Mesendoderm (in vitro differentiated cells): Measurements from ENCODE around the gene RASGEF1C.

Experiments used
- DNase-seq: peaks from one replicate; pipeline ENCODE4 v3.0.0; 2013
- H2AK5ac ChIP-seq: 2 replicates; pipeline ENCODE4 v1.6.1; 2013; ENCODE audit warnings: low read length, inconsistent platforms
- H2BK120ac ChIP-seq: 2 replicates; pipeline ENCODE4 v1.6.1; 2013; ENCODE audit warnings: low read depth, mild to moderate bottlenecking, low read length, moderate library complexity, mixed read lengths
- H2BK15ac ChIP-seq: replicated peaks from 2 replicates; pipeline ENCODE4 v1.6.1; 2013; ENCODE audit warnings: low read depth, mild to moderate bottlenecking, moderate library complexity
- H2BK5ac ChIP-seq: 2 replicates; pipeline ENCODE4 v1.6.1; 2013; ENCODE audit warnings: low read length, inconsistent platforms
- H3K18ac ChIP-seq: 2 replicates; pipeline ENCODE4 v1.6.1; 2013; ENCODE audit warnings: mild to moderate bottlenecking, low read length, mixed read lengths
- H3K23ac ChIP-seq: one replicate; pipeline ENCODE4 v1.6.1; 2013; ENCODE audit warnings: low read length
- H3K27ac ChIP-seq: 2 replicates; pipeline ENCODE4 v1.5.1; 2013; ENCODE audit warnings: low read depth, mild to moderate bottlenecking, inconsistent platforms, low read length, moderate library complexity
- H3K27me3 ChIP-seq: 2 replicates; pipeline ENCODE4 v1.6.1; 2013; ENCODE audit warnings: low read length, control low read depth, mild to moderate bottlenecking, inconsistent platforms; ENCODE audit not compliant: insufficient read depth, poor library complexity
- H3K36me3 ChIP-seq: 2 replicates; pipeline ENCODE4 v1.6.1; 2013; ENCODE audit warnings: low read length, inconsistent platforms; ENCODE audit not compliant: control insufficient read depth, insufficient read depth
- H3K4ac ChIP-seq: one replicate; pipeline ENCODE4 v1.6.1; 2013; ENCODE audit warnings: low read depth, mild to moderate bottlenecking, low read length, moderate library complexity
- H3K4me1 ChIP-seq: 2 replicates; pipeline ENCODE4 v1.6.1; 2013; ENCODE audit warnings: low read depth, low read length, inconsistent platforms; ENCODE audit not compliant: control insufficient read depth
- H3K4me2 ChIP-seq: 2 replicates; pipeline ENCODE4 v1.6.1; 2013; ENCODE audit warnings: low read length
- H3K4me3 ChIP-seq: 2 replicates; pipeline ENCODE4 v1.5.1; 2013; ENCODE audit warnings: mild to moderate bottlenecking, low read length
- H3K56ac ChIP-seq: one replicate; pipeline ENCODE4 v1.6.1; 2013; ENCODE audit warnings: low read length
- H3K79me1 ChIP-seq: 2 replicates; pipeline ENCODE4 v1.6.1; 2013; ENCODE audit warnings: low read length, inconsistent platforms
- H3K79me2 ChIP-seq: 2 replicates; pipeline ENCODE4 v1.6.1; 2013; ENCODE audit warnings: mild to moderate bottlenecking, low read length; ENCODE audit not compliant: control insufficient read depth, insufficient read depth
- H3K9ac ChIP-seq: 2 replicates; pipeline ENCODE4 v1.6.1; 2013; ENCODE audit warnings: low read length, inconsistent platforms
- H4K5ac ChIP-seq: one replicate; pipeline ENCODE4 v1.6.1; 2013; ENCODE audit warnings: low read length
- H4K8ac ChIP-seq: one replicate; pipeline ENCODE4 v1.6.1; 2013; ENCODE audit warnings: low read depth, mild to moderate bottlenecking, control low read depth, low read length, moderate library complexity
- WGBS: extraction: QIAGEN DNeasy Blood & Tissue Kit; methylation state at CpG from one replicate; pipeline ENCODE4 v1.1.7; 2013; ENCODE audit warnings: low lambda C conversion rate, missing lambda C conversion rate; ENCODE audit not compliant: insufficient coverage; ENCODE audit errors: extremely low coverage; 5-methylcytosine and 5-hydroxymethylcytosine counted together

RASGEF1C gene

GRCh38 chr5:180101451-180102105, 107.4 kb downstream of the RASGEF1C start:
- no peak overlapping the region for H3K23ac ChIP-seq

GRCh38 chr5:180100621-180101450, 108.2 kb downstream of the RASGEF1C start:
- H3K4me2 ChIP-seq: no peak overlapping the region
- no peak overlapping the region for H2BK15ac ChIP-seq
- no peaks in the 10 kb centered on the region for H3K4me1 ChIP-seq
- no peak overlapping the region for H2AK5ac ChIP-seq
- no peaks in the 10 kb centered on the region for H3K79me1 ChIP-seq
- H3K27me3 ChIP-seq: no peaks in the 10 kb centered on the region
- no CpG with 5 or more reads among the region's 29 CpGs for WGBS
- H3K79me2 ChIP-seq: no peaks in the 10 kb centered on the region
- no peak for DNase-seq
- no peak overlapping the region for H3K9ac ChIP-seq
- H3K18ac ChIP-seq: no peak overlapping the region
- H3K27ac ChIP-seq: no peak overlapping the region
- no peak overlapping the region for H2BK5ac ChIP-seq
- H3K4ac ChIP-seq: no peak overlapping the region
- no peaks in the 10 kb centered on the region for H3K36me3 ChIP-seq
- no peak overlapping the region for H3K23ac ChIP-seq
- no peak overlapping the region for H4K8ac ChIP-seq
- H4K5ac ChIP-seq: no peak overlapping the region
- H2BK120ac ChIP-seq: no peak overlapping the region
- H3K56ac ChIP-seq: no peak overlapping the region
- H3K4me3 ChIP-seq: no peak overlapping the region

More at GRCh38 chr5:180101451-180102105, 107.4 kb downstream of the RASGEF1C start:
- Histone ChIP-seq H3K4ac (no peak overlapping the region), H4K8ac (no peak overlapping the region), H2AK5ac (no peak overlapping the region), H3K4me2 (no peak overlapping the region), H3K4me3 (no peak overlapping the region), H3K27ac (no peak overlapping the region), H3K18ac (no peak overlapping the region), H3K79me2 (no peaks in the 10 kb centered on the region), H3K56ac (no peak overlapping the region), H4K5ac (no peak overlapping the region), H3K4me1 (no peaks in the 10 kb centered on the region), H2BK120ac (no peak overlapping the region), H3K9ac (no peak overlapping the region), H3K36me3 (no peaks in the 10 kb centered on the region), H2BK15ac (no peak overlapping the region), H2BK5ac (no peak overlapping the region), H3K79me1 (no peaks in the 10 kb centered on the region), H3K27me3 (no peaks in the 10 kb centered on the region)
- DNase-seq: no peak
- WGBS: no CpG with 5 or more reads among the region's 20 CpGs

GRCh38 chr5:180099733-180100611, 109.0 kb downstream of the RASGEF1C start:
- H3K23ac ChIP-seq: no peak overlapping the region
- no peak overlapping the region for H3K18ac ChIP-seq
- no peak overlapping the region for H3K56ac ChIP-seq
- H3K4me1 ChIP-seq: no peaks in the 10 kb centered on the region
- DNase-seq: no peak
- no peak overlapping the region for H2BK120ac ChIP-seq
- no peak overlapping the region for H3K9ac ChIP-seq
- H3K36me3 ChIP-seq: no peaks in the 10 kb centered on the region
- H3K79me2 ChIP-seq: no peaks in the 10 kb centered on the region
- H3K4me2 ChIP-seq: no peak overlapping the region
- no peak overlapping the region for H2AK5ac ChIP-seq
- no peak overlapping the region for H4K8ac ChIP-seq
- no peak overlapping the region for H3K4ac ChIP-seq
- H3K4me3 ChIP-seq: no peak overlapping the region
- H3K79me1 ChIP-seq: no peaks in the 10 kb centered on the region
- H4K5ac ChIP-seq: no peak overlapping the region
- no CpG with 5 or more reads among the region's 18 CpGs for whole genome bisulfite sequencing
- H3K27me3 ChIP-seq: no peaks in the 10 kb centered on the region
- H2BK15ac ChIP-seq: no peak overlapping the region
- H3K27ac ChIP-seq: no peak overlapping the region
- no peak overlapping the region for H2BK5ac ChIP-seq

GRCh38 chr5:180098991-180099732, 109.8 kb downstream of the RASGEF1C start:
- Histone ChIP-seq H3K79me2 (no peaks in the 10 kb centered on the region), H3K4me1 (no peaks in the 10 kb centered on the region), H3K4me3 (no peak overlapping the region), H3K36me3 (no peaks in the 10 kb centered on the region), H3K4ac (no peak overlapping the region), H2BK5ac (no peak overlapping the region), H3K23ac (no peak overlapping the region), H2BK15ac (no peak overlapping the region), H3K56ac (no peak overlapping the region), H2AK5ac (no peak overlapping the region), H4K8ac (no peak overlapping the region), H4K5ac (no peak overlapping the region), H3K27ac (no peak overlapping the region), H3K79me1 (no peaks in the 10 kb centered on the region), H2BK120ac (no peak overlapping the region), H3K9ac (no peak overlapping the region), H3K4me2 (no peak overlapping the region), H3K18ac (no peak overlapping the region), H3K27me3 (no peaks in the 10 kb centered on the region)
- DNase-seq: no peak
- no CpG with 5 or more reads among the region's 18 CpGs for WGBS

- H2BK120ac ChIP-seq: no peak overlapping the region
- no peaks in the 10 kb centered on the region for H3K79me2 ChIP-seq
- no peak overlapping the region for H3K23ac ChIP-seq
- no peaks in the 10 kb centered on the region for H3K79me1 ChIP-seq
- H3K4me2 ChIP-seq: no peak overlapping the region
- H3K36me3 ChIP-seq: no peaks in the 10 kb centered on the region
- H3K27me3 ChIP-seq: no peaks in the 10 kb centered on the region
- H4K5ac ChIP-seq: no peak overlapping the region
- H3K9ac ChIP-seq: no peak overlapping the region
- no peak overlapping the region for H3K27ac ChIP-seq
- WGBS: no CpG with 5 or more reads among the region's 8 CpGs
- H4K8ac ChIP-seq: no peak overlapping the region
- DNase-seq: no peak
- no peak overlapping the region for H3K4ac ChIP-seq
- no peak overlapping the region for H3K56ac ChIP-seq
- H3K18ac ChIP-seq: no peak overlapping the region
- H2BK15ac ChIP-seq: no peak overlapping the region
- H2BK5ac ChIP-seq: no peak overlapping the region
- H3K4me3 ChIP-seq: no peak overlapping the region
- no peaks in the 10 kb centered on the region for H3K4me1 ChIP-seq
- no peak overlapping the region for H2AK5ac ChIP-seq
Measured at GRCh38 chr5:180098526-180098925, 110.5 kb downstream of the RASGEF1C start.
